SU-DHL-6 (cell line): Measurements from ENCODE around the gene ZFR2.

Source experiments
- H2AFZ ChIP-seq: fragments of 200-600 bp; sonication (generic); 2 replicates; pipeline ENCODE4 v1.6.1; 2014; ENCODE audit warnings: low read depth, mild to moderate bottlenecking, moderate library complexity, mixed read lengths, antibody characterized with exemption, low read length; ENCODE audit not compliant: severe bottlenecking
- H3F3A ChIP-seq: fragments of 200-600 bp; shearing (Covaris generic); 2 replicates; pipeline ENCODE4 v1.6.0; 2016; ENCODE audit warnings: antibody characterized with exemption, mild to moderate bottlenecking; ENCODE audit not compliant: insufficient read depth
- H3K27ac ChIP-seq: fragments of 200-600 bp; sonication (generic); 2 replicates; pipeline ENCODE4 v1.5.1; 2016; ENCODE audit warnings: low read depth, mild to moderate bottlenecking, low read length, moderate library complexity, mixed read lengths
- H3K27me3 ChIP-seq: fragments of 200-600 bp; sonication (generic), shearing (Covaris generic); 2 replicates; pipeline ENCODE4 v1.6.0; 2014; ENCODE audit warnings: mild to moderate bottlenecking, low read length
- H3K36me3 ChIP-seq: fragments of 200-600 bp; sonication (generic); 2 replicates; pipeline ENCODE4 v1.6.1; 2014; ENCODE audit warnings: mild to moderate bottlenecking, low read length, mixed read lengths
- H3K4me2 ChIP-seq: fragments of 300-600, 200-600 bp; shearing (Covaris generic), sonication (generic); 2 replicates; pipeline ENCODE4 v1.6.0; 2014; ENCODE audit warnings: low read length, low read depth, mild to moderate bottlenecking; ENCODE audit not compliant: poor library complexity, severe bottlenecking
- H3K4me3 ChIP-seq: fragments of 200-600 bp; sonication (generic); 2 replicates; pipeline ENCODE4 v1.5.1; 2014; ENCODE audit warnings: antibody characterized with exemption, low read length, mild to moderate bottlenecking, mixed read lengths; ENCODE audit not compliant: insufficient read depth, poor library complexity, severe bottlenecking
- H3K79me2 ChIP-seq: fragments of 200-600 bp; sonication (generic); 2 replicates; pipeline ENCODE4 v1.6.1; 2014; ENCODE audit warnings: mild to moderate bottlenecking, low read length, moderate library complexity; ENCODE audit not compliant: insufficient read depth
- H3K9ac ChIP-seq: fragments of 200-600 bp; sonication (generic); 2 replicates; pipeline ENCODE4 v1.7.0; 2014; ENCODE audit warnings: mild to moderate bottlenecking, low read length
- H3K9me2 ChIP-seq: fragments of 200-600 bp; sonication (generic); replicated peaks from 2 replicates; pipeline ENCODE4 v1.6.1; 2014; ENCODE audit warnings: low read length; ENCODE audit not compliant: insufficient read depth
- H3K9me3 ChIP-seq: fragments of 200-600 bp; sonication (generic); 2 replicates; pipeline ENCODE4 v1.6.1; 2014; ENCODE audit warnings: low read length, mixed read lengths; ENCODE audit not compliant: insufficient read depth
- H4K20me1 ChIP-seq: fragments of 200-600 bp; sonication (generic); 2 replicates; pipeline ENCODE4 v1.6.1; 2014; ENCODE audit warnings: low read depth, mild to moderate bottlenecking, antibody characterized with exemption, low read length, moderate library complexity, mixed read lengths
- CTCF ChIP-seq: fragments of 200-600 bp; sonication (generic); IDR thresholded peaks from one replicate; pipeline ENCODE4 v1.5.1; 2017; ENCODE audit warnings: antibody characterized with exemption, mild to moderate bottlenecking, low read length, moderate library complexity; ENCODE audit not compliant: insufficient read depth, poor library complexity, severe bottlenecking
- EZH2phosphoT487 ChIP-seq: fragments of 200-600 bp; sonication (generic), shearing (Covaris generic); conservative IDR thresholded peaks from 2 replicates; pipeline ENCODE4 v1.6.1; 2018; ENCODE audit warnings: mild to moderate bottlenecking, antibody characterized with exemption, low read length, moderate library complexity, mixed read lengths

Gene ZFR2

GRCh38 chr19:3781603-3782002, 87.2 kb downstream of the ZFR2 start:
- Histone ChIP-seq H2AFZ (no peak overlapping the region), H3K27me3 (no peaks in the 10 kb centered on the region), H3K27ac (no peak overlapping the region), H3K4me3 (no peak overlapping the region), H3K9me2 (no peaks in the 10 kb centered on the region), H3K9me3 (peaks cover 11% of the 10 kb centered on the region; the same call in 1 of the 2 replicates), H3K79me2 (no peaks in the 10 kb centered on the region), H4K20me1 (no peaks in the 10 kb centered on the region), H3K9ac (no peak overlapping the region), H3K4me2 (no peak overlapping the region), H3F3A (no peaks in the 10 kb centered on the region), H3K36me3 (no peaks in the 10 kb centered on the region)
- no peak for TF ChIP-seq EZH2phosphoT487
- TF ChIP-seq CTCF: no peak

GRCh38 chr19:3780786-3781304, 88.0 kb downstream of the ZFR2 start:
- no peak overlapping the region for H3K4me3 ChIP-seq
- H3K9me3 ChIP-seq: peaks cover 11% of the 10 kb centered on the region; the same call in 1 of the 2 replicates
- H3K9me2 ChIP-seq: no peaks in the 10 kb centered on the region
- no peak for TF ChIP-seq EZH2phosphoT487
- TF ChIP-seq CTCF: no peak
- no peaks in the 10 kb centered on the region for H3K27me3 ChIP-seq
- no peak overlapping the region for H2AFZ ChIP-seq
- H4K20me1 ChIP-seq: no peaks in the 10 kb centered on the region
- H3K27ac ChIP-seq: no peak overlapping the region
- no peaks in the 10 kb centered on the region for H3F3A ChIP-seq
- no peak overlapping the region for H3K9ac ChIP-seq
- no peaks in the 10 kb centered on the region for H3K36me3 ChIP-seq
- no peaks in the 10 kb centered on the region for H3K79me2 ChIP-seq
- no peak overlapping the region for H3K4me2 ChIP-seq

GRCh38 chr19:3778899-3779723, 89.7 kb downstream of the ZFR2 start:
- no peak overlapping the region for H3K4me3 ChIP-seq
- TF ChIP-seq CTCF (no peak), EZH2phosphoT487 (no peak)
- H3K4me2 ChIP-seq: no peak overlapping the region
- H3K9me2 ChIP-seq: no peaks in the 10 kb centered on the region
- no peak overlapping the region for H2AFZ ChIP-seq
- H3K9ac ChIP-seq: no peak overlapping the region
- no peaks in the 10 kb centered on the region for H3F3A ChIP-seq
- H3K79me2 ChIP-seq: no peaks in the 10 kb centered on the region
- H3K9me3 ChIP-seq: peaks cover 11% of the 10 kb centered on the region; the same call in 1 of the 2 replicates
- no peaks in the 10 kb centered on the region for H3K27me3 ChIP-seq
- no peak overlapping the region for H3K27ac ChIP-seq
- H4K20me1 ChIP-seq: no peaks in the 10 kb centered on the region
- H3K36me3 ChIP-seq: no peaks in the 10 kb centered on the region
